GM18519 (cell line): ENCODE results near the gene LRRIQ4.
A peak's percentile ranks its signal among the peaks of the same experiment; 100 is the strongest.

Experiments used
- ATAC-seq: cut with Tn5 transposase; IDR thresholded peaks from one replicate; pipeline ENCODE4 v1.9.1; 2021; ENCODE audit warnings: mild to moderate bottlenecking, moderate library complexity; ENCODE audit not compliant: unreplicated experiment, low FRiP score

The LRRIQ4 gene

DNA sequence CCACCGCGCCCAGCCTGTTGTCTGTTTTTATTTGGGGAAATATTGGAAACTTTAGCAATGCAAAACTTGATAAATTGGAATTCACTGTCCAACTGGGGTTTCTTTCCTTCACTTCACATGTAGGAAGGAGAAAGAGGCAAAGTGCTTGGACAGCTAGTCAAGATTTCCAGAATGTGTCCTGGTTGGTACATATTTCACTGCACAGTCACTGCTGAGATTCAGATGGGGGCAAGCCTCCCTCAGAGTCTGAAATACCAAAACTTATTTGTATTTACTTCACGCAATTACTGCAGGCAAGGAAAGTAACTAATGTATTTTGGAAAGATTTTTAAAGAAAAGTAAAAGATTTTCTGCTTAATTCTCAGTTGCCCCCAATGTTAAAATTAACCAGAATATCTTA, 36.1 kb downstream of the LRRIQ4 start:
- no peak for ATAC-seq

DNA sequence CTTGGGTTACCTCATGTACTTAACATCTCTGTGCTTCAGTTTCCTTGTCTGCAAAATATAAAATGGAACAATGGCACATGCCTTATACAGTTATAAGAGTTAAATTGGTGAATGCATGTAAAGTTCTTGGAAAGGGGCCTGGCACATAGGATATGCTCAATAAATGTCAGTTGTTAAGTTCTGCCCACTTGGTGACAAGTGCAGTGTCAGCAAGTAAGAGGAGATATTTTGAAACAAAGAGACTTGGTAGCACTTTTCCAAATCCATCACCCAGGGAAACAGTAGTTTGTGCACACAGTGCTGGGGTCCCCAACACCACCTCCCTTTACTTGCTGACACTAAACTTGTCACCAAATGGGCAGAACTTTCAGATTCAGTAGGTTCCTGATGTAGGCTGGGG, 37.9 kb downstream of the LRRIQ4 start:
- ATAC-seq, result no peak

GRCh38 chr3:169855514-169855913, 42.8 kb downstream of the LRRIQ4 start:
- no peak for ATAC-seq

GRCh38 chr3:169857811-169858210, 45.1 kb downstream of the LRRIQ4 start:
- ATAC-seq, result no peak

GRCh38 chr3:169861871-169862270, 49.2 kb downstream of the LRRIQ4 start:
- no peak for ATAC-seq

DNA sequence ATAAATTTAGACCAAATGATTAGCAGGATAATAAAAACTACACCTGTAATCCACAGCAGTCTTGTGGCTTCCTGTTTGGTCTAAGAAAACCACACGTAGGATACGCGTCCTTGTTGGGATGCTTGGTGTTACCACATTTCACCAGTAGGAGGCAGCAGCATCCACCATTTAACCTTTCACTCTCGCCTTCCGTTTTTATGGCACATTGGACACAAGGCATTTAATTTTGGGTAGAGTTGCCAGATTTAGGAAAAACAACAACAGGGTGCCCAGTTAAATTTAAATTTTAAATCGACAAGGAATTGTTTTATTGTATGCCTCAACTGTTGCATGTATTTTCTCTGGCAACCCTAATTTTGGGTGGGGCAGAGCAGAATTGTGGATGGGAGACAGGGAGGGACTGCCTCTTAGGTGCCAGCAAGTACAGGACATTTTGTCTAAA, 50.8 kb downstream of the LRRIQ4 start:
- ATAC-seq, result peak; percentile 60

DNA sequence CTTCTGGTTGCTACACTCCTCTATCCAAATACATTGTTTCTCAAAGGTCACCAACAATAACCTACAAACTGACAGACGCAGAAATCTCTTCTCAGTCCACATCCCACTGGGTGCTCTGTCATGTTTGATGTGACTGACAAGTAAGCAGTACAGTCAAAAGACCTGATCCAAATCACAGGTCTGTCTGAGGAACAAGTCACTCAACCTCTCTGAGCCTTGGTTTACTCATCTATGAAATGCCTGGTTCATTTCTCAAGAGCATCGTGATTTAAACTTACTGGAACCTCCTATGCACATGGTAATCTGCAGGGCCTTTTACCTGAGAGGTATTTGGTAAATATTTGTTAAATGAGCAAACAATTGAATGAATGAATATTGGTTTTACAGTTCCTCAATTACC, 51.6 kb downstream of the LRRIQ4 start:
- ATAC-seq, result no peak

GRCh38 chr3:169865176-169865767, 52.6 kb downstream of the LRRIQ4 start:
- ATAC-seq, result peak; percentile 54

- no peak for ATAC-seq
Measured at GRCh38 chr3:169867584-169868210, 55.0 kb downstream of the LRRIQ4 start.

- no peak for ATAC-seq
Measured at GRCh38 chr3:169868369-169868768, 55.7 kb downstream of the LRRIQ4 start.

DNA sequence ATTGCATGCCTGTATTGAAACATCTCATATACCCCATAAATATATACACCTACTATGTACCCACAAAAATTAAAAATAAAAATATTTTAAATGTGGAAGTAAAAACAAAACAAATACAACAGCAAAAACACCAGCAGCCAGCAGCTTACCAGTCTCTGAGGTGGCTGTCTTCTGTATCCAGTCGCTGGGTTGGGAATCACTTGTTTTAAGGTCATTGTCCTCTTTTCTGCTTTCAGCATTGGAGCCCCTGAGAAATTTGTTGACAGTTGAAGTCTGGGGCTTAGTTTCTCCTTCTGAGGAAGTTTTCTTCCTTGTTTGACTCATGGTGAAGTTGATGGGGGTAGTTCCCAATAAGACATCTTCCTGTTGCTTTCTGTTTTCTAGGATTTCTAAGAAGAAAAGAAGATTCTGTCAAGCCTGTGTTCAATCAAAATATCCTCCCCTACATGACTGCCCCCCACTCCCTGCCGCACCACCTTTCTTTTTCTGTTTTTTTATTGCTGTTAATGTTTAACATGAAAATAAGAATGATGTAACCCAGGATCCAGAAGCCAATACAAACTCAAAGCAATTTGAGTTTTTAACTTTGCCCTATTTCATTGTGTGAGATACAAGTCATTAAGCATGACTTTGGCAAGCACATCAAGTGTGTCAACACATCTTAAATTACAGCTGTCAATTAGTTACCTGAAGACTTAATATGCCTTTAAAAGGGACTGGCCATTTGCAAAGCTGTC, 57.0 kb downstream of the LRRIQ4 start, which contains the start of gene LRRC31:
Gene LRRC31 (minus strand): TSS at position 452 of the 737 bp plus-strand sequence. CDS start 128 bp downstream, at position 324.
- ATAC-seq, result no peak

GRCh38 chr3:169871129-169871886, 58.6 kb downstream of the LRRIQ4 start:
- no peak for ATAC-seq

DNA sequence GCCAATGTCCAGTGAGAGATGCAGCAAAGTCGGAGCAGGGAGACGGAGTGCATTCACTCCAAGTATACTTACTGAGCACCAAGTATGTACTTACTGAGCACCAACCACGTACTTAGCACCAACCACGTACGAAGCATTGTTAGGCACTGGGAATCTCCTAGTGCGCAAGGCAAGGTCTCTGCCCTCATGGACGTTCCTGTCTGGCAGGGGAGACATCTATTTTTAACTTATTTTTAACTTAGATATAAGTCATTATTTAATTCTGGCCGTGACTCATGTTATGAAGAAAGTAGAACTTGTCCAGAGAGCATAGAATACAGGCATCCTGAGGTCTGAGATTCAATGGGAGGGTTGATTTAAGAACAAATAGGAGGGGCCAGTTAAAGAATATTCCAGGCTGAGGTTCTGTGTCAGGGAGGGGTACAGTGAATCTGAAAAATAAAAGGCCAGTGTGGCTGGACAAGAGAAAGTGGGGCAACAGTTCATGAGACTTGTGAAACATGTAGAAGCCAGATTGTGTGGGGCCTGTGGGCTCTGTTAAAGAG, 66.4 kb downstream of the LRRIQ4 start:
- no peak for ATAC-seq

DNA sequence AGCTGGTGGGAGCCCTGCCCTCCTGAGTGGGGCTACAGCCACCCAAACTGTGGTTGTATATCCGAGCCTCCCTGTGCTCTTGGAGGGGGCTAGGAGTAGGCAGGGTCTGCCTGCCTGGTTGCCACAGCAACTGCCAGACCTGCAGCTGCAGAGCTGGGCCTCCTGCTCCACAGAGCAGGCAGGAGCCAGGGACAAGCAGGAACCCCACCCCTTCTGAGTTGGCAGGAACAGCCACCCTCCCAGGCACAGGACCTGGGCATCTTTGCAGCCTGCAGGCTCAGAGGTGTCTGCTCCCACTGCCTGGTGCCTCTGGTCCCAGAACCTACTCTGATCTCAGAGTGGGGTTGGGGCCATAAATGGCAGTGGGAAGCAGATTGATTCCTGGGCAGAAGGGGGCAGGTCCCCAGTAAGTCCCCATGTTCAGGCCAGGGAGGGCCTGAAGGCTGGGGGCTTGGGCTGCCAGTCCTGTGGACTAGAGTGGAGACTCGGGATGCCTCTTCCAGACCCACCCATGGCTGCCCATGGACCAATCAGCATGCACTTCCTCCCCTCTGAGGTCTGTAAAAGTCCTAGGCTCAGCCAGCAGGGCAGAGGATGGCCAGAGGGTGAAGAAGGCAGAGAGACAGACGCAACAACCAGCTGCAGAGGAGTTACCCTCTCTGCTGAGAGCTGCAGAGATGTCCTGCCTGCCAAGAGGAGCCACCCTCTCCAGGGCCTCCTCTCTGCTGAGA, 67.3 kb downstream of the LRRIQ4 start:
- no peak for ATAC-seq

DNA sequence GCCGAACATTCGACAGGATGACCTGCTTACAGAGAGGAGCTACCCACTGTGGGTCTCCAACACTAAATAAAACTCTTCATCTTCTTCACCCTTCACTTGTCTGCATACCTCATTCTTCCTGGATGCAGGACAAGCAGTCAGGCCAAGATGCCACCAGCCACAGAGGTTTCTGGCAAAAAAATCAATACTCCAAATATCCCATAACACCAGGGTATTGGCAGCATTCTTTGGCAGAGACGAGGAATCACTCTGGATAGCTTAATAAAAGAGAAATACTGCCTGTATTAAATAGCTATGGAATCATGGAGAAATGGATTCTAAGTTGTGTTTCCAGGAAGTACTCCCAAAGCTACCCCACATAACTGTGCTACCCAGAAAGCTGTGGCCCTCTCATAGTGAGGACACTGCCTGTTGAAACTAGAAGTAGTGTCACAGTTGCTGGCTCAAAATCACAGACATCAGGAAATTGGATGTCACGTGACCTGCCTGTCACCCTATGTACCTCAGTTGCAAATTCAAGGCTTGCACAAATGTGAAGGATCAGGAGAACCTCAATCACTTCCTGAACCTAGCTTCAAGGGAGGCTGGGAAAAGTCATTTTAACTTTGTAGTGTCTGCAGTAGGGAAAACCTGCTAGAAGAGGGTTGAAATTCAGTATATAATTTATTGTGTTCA, 68.0 kb downstream of the LRRIQ4 start:
- no peak for ATAC-seq

- ATAC-seq, result no peak
Measured at GRCh38 chr3:169886671-169887070, 74.0 kb downstream of the LRRIQ4 start.
